Activated CD8-positive, alpha-beta memory T cell treated with anti-CD3 and anti-CD28 coated beads, Interleukin-2, amount 50 U/mL, for 1 hour (primary cell): ENCODE measurements around the gene GCDH.
"Not testable (repeated sequence)": the region's sequence is repeated elsewhere in the genome, so short reads cannot be mapped to it uniquely, and the experiment has no call there.

Experiments used
- DNase-seq: peaks from one replicate; pipeline ENCODE4 v3.0.0-alpha.2; 2020; ENCODE audit errors: extremely low read depth

The GCDH gene

GRCh38 chr19:12890787-12891552 lies at the start of gene GCDH:
GCDH (plus strand) TSS chr19:12891160; CDS start chr19:12891305, 145 bp downstream.
- DNase-seq, result peak; percentile 97

DNA sequence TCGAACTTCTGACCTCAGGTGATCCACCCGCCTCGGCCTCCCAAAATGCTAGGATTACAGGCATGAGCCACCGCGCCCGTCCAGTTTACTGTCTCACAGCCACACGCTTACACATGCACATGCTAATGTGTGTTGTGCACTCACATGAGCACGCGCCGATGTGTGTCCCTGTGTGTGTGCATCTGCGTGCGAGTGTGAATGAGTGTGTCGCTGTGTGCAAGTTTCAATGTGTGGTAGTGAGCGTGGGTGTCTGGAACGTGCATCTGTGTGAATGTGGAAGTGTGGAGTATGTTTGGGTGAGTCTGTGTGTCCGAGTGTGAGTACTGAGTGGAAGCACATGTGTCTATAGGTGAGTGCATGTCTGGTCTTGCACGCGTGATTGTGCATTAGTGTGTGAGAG lies 48.4 kb upstream of the GCDH start:
- no peak for DNase-seq

DNA sequence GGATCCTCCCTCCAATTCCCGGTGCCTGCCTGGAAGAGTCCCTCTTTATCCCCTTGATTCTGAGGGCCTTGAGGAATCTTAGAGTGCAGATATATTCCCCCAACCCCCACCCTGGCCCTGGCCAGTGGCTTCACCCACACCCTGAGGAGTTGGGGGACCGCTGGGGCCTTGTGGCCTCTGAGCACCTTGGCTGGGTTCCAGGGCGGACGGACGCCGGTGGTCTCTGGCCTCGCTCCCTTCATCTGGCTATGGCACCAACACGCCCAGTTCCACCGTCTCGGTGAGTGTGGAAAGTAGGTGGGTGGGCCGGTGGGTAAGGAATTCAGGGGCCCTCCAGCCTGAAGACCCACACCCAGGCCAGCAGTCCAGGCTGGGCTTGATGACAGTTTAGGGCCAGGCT lies 47.6 kb upstream of the GCDH start:
- no peak for DNase-seq

- DNase-seq, result no peak
Observed at GRCh38 chr19:12843999-12844732, 46.8 kb upstream of the GCDH start.

- DNase-seq, result not testable (repeated sequence)
Observed at GRCh38 chr19:12846613-12847012, 44.3 kb upstream of the GCDH start.

DNA sequence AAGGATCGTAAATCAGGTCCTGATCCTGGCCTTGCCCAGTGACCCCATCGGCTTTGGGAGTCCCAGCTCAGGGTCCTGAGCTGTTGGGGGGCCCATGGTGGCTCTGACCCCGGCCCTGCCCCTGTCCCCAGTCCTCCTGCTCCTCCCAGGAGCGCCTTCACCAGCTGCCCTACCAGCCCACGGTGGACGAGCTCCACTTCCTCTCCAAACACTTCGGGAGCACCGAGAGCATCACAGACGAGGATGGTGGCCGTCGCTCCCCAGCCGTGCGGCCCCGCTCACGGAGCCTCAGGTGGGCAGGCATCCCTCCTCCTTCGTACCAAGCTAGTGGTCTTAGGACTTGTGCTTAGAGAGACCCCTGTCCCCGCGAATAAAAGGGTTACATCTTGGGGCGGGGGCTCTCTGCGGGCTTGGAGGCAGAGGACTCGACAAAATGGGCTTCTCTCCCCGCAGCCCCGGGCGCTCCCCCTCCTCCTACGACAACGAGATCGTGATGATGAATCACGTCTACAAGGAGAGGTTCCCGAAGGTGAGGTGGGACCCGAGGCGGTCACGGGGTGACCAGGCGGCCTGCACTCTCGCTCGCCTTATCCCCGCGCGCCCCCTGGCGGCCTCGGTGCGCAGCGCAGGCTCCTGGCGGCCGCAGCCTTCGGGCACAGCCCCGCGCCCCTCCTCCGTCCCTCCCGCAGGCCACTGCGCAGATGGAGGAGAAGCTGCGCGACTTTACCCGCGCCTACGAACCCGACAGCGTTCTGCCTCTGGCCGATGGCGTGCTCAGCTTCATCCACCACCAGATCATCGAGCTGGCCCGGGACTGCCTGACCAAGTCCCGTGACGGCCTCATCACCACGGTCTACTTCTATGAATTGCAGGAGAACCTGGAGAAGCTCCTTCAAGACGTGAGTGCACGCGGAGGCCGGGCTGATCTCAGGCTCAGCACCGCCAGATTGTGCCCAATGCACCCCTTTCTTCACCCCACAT lies 43.5 kb upstream of the GCDH start:
- peak; percentile 36 for DNase-seq

DNA sequence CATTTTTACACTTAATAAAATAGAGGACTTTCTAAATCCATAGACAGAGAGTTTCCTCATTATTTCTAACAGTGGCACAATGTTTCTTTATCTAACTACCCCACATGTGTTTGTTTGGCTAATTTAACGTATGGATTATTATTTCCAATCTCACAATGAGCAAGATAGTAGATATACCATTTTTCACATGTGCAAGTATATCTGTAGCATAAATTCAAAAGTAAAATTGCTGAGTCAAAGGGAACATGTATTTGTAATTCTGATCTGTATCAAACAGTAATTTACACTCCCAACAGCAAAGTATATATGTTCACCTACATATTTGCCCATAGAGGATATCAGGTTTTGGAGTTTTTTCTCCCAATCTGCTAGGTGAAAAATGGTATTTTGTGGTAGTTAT lies 34.3 kb upstream of the GCDH start:
- DNase-seq, result no peak

DNA sequence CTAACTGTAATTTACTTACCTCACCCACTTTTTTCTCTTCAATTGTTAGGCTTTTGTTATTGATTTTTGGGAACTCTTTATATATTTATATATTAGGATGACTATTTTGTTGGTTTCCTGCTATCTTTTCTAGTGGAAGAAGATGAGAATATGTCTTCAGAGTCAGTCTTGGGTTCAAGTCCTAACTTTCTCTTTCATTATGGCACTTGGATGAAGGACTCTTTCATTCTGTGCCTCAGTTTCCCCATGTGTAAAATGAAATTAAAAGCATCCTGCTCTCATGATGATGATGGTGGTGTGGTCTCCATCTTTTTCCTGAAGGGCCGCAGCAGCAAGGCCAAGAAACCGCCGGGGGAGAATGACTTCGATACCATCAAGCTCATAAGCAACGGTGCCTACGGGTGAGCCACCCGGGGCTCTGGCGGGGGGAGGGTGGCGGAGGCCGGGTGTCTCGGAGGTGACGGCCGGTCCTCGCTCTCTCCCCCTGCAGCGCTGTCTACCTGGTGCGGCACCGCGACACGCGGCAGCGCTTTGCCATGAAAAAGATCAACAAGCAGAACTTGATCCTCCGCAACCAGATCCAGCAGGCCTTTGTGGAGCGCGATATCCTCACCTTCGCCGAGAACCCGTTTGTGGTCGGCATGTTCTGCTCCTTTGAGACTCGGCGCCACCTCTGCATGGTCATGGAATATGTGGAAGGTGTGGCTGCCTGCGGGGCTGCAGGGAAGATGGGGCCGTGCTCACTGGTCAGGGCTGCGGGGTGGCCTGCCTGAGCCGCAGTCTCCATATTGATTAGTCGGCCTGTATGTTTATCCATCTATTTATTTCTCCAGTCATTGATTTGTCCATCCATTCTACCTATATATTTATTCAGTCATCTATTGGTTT lies 32.7 kb upstream of the GCDH start:
- no peak for DNase-seq

DNA sequence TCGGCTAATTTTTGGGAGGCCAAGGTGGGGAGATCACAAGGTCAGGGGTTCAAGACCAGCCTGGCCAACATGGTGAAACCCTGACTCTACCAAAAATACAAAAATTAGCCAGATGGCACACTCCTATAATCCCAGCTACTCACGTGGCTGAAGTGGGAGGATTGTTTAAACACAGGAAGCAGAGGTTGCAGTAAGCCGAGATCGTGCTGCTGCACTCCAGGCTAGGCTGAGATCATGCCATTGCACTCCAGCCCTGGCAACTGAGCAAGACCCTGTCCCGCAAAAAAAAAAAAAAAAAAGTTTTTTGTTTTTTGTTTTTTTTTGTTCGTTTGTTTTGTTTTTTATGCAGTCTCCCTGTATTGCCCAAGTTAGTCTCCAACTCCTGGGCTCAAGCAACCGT lies 31.4 kb upstream of the GCDH start:
- no peak for DNase-seq

DNA sequence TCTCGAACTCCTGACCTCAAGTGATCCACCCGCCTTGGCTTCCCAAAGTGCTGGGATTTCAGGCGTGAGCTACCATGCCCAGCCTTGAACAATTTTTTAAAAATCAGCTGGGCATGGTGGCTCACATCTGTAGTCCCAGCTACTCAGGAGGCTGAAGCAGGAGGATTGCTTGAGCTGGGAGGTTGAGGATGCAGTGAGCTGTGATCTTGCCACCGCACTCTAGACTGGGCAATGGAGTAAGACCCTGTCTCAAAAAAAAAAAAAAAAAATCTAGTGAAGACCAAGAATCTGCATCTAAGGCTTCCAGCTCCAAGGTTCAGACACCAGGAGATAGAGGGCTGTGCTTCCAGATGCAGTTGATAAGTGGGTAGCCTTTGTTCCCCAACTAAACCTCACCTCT lies 26.8 kb upstream of the GCDH start:
- DNase-seq, result no peak

- no peak for DNase-seq
Observed at GRCh38 chr19:12864721-12865715, 25.9 kb upstream of the GCDH start.

DNA sequence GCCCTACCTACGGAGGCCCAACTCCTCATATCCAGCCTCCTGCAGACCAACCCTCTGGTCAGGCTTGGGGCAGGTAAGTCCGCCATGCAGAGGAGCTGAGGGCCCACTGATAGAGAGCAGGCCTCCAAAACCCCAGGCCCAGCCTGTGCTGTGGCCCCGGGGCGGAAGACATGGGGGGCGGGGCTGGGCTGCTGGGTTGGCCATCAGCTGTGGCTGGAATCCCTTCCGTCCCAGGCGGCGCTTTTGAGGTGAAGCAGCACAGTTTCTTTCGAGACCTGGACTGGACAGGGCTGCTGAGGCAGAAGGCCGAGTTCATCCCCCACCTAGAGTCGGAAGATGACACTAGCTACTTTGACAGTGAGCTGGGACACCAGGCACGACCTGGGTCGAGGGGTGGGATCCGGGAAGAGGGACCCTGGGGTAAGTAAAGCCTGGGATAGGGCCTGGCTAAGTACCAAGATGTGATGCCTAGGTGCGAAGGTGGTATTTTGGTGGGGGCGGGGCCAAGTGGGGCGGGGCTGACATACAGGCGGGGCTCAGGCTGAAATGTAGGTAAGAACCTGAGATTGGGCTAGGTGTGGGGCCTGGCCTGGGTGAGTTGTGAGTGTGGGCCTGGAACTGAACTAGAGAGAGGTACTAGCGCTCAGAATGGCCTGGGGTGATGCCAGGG lies 25.1 kb upstream of the GCDH start:
- DNase-seq, result no peak

DNA sequence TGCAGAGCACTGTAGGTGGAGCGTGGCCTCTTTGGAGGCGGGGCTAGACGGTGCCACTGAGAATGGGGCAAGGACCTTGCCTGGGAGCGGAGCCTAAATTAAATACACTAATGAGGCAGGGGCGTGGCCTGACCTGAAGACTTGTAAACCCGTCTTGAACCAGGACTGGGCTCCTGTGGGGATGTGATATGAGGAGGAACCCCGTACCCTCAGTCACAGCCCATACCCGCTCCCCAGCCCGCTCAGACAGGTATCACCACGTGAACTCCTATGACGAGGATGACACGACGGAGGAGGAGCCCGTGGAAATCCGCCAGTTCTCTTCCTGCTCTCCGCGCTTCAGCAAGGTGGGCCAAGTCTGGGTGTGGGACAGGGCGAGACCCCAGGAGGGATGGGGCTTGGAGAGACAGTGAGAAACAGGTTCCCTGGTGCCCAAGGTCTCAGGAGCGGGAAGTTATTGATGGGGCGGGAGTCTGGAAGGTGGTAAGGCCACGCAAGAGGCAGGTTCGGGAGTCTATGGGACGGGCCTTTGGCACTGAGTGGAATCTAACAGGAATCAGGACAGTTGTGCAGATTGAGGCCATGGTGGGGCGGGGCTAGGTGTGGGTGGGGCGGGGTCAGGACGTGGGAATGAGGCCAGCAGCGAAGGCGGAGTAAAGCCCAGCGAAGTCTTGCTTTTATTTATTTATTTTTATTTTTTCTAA lies 24.4 kb upstream of the GCDH start:
- no peak for DNase-seq

DNA sequence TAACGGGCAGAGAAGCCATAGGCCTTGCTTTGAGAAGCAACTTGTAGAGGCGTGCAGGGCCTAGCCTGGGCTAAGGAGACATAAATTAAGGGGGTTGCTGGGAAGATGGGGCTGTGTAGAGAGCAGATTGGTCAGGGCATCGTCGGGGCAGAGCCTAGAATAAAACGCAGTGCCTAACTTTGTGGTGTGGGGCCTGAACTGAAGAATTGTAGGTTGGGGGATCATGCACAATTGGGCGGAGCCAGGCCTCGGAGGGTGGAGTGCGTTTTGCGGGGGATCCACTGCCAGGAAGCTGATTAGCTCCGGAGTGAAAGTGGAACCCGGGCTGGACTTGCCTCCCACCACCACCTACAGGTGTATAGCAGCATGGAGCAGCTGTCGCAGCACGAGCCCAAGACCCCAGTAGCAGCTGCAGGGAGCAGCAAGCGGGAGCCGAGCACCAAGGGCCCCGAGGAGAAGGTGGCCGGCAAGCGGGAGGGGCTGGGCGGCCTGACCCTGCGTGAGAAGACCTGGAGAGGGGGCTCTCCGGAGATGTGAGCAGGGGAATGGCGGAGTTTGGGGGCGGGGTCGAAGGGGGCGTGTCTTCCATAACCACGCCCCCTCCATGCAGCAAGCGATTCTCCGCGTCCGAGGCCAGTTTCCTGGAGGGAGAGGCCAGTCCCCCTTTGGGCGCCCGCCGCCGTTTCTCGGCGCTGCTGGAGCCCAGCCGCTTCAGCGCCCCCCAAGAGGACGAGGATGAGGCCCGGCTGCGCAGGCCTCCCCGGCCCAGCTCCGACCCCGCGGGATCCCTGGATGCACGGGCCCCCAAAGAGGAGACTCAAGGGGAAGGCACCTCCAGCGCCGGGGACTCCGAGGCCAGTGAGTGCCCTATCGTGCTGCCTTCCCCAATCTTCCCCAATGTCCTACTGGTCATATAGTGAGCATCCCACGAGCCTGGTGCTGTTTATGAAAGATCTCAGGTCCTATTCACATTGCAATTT lies 23.6 kb upstream of the GCDH start:
- DNase-seq, result no peak

DNA sequence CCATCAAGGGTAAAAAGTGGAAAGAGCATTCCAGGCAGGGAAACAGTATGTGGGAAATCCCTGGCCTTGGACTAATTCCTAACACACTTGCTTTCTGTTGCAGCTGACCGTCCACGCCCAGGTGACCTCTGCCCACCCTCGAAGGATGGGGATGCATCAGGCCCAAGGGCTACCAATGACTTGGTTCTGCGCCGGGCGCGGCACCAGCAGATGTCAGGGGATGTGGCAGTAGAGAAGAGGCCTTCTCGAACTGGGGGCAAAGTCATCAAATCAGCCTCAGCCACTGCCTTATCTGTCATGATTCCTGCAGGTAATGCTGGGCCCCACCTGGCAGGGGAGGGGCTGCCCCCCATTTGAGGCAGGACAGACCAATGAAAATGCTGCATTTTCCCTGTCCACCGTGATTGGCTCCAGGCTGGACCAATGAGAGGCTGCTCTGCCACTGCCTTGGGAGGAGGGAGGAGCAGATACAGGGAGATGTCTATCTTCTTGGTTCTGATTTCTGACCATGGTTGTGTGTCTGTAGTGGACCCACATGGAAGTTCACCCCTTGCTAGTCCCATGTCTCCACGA lies 22.3 kb upstream of the GCDH start:
- no peak for DNase-seq

DNA sequence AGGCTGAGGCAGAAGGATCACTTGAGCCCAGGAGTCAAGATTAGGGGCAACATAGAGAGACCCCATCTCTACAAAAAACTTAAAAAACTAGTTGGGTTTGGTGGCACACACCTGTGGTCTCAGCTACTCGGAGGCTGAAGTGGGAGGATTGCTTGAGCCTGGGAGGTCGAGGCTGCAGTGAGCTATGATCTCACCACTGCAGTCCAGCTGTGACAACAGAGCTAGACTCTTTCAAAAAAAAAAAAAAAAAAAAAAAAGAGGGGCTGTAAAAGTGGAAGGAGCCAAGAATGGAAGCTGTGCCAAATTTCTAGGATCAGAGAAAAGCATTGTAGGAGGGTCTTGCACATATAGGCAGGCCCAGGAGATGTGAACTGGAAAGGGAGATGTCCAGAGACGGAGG lies 19.3 kb upstream of the GCDH start:
- no peak for DNase-seq

GRCh38 chr19:12872255-12872654 lies 18.7 kb upstream of the GCDH start:
- no peak for DNase-seq
